ENCODE results near the gene EGFR.

- no peak for TF ChIP-seq CTCF (IDR thresholded peaks at IDR 0.05; ENCODE audit: low read length)
- TF ChIP-seq EZH2 (optimal IDR thresholded peaks at IDR 0.05; ENCODE audit: low read depth, low read length) = no peak
Observed at GRCh38 chr7:55131142-55131929, 112.5 kb downstream of the EGFR start.
